K562 (cell line): ENCODE measurements around the gene RBMS3.

Experiments used
- CTCF ChIP-seq, 3 experiments: IDR thresholded peaks in 2 of 3; conservative IDR thresholded peaks in 1 of 3; 2 replicates each; pipeline ENCODE4 v1.5.1; 2011 to 2012; ENCODE audit warnings: low read length in 3 of 3, mild to moderate bottlenecking in 3 of 3, control low read depth in 2 of 3, improper control_type of control experiment in 1 of 3, inconsistent platforms in 1 of 3, low read depth in 1 of 3, mixed read lengths in 1 of 3, moderate library complexity in 1 of 3; ENCODE audit not compliant: insufficient read depth in 2 of 3
- ELF1 ChIP-seq: fragments of 200-800 bp; sonication (Bioruptor generic); IDR thresholded peaks from 2 replicates; pipeline ENCODE4 v1.6.1; 2016; ENCODE audit warnings: missing genetic modification characterization, missing compliant biosample characterization
- HNRNPK ChIP-seq: fragments of 200-400 bp; formaldehyde crosslinking; IDR thresholded peaks from one replicate; pipeline ENCODE4 v1.6.1; 2018; ENCODE audit warnings: mild to moderate bottlenecking, low read depth, low read length; ENCODE audit not compliant: poor library complexity, severe bottlenecking
- JUNB ChIP-seq: fragments of 450-650 bp; formaldehyde crosslinking; conservative IDR thresholded peaks from 2 replicates; pipeline ENCODE4 v1.4.0; 2020; ENCODE audit warnings: mild to moderate bottlenecking
- NFIC ChIP-seq: fragments of 450-650 bp; IDR thresholded peaks from 2 replicates; pipeline ENCODE4 v1.6.1; 2017; ENCODE audit warnings: mild to moderate bottlenecking, inconsistent platforms
- PCBP2 ChIP-seq: fragments of 200-400 bp; formaldehyde crosslinking; IDR thresholded peaks from 2 replicates; pipeline ENCODE4 v1.6.1; 2018; ENCODE audit warnings: low read length, low read depth, mild to moderate bottlenecking, moderate library complexity; ENCODE audit not compliant: poor library complexity, severe bottlenecking
- SIRT6 ChIP-seq: IDR thresholded peaks from one replicate; pipeline ENCODE4 v1.6.1; 2012; ENCODE audit warnings: low read depth, mild to moderate bottlenecking, control low read depth, inconsistent platforms, low read length, moderate library complexity
- SNAPC5 ChIP-seq: fragments of 250-450 bp; sonication (Bioruptor Pico); IDR thresholded peaks from 2 replicates; pipeline ENCODE4 v1.8.0; 2021; ENCODE audit warnings: moderate library complexity, mild to moderate bottlenecking, inconsistent platforms
- ZNF121 ChIP-seq: sonication (generic); formaldehyde crosslinking; conservative IDR thresholded peaks from 2 replicates; pipeline ENCODE4 v1.8.0; 2022; ENCODE audit warnings: missing genetic modification reagents
- ZNF143 ChIP-seq: sonication (generic); formaldehyde crosslinking; IDR thresholded peaks from 2 replicates; pipeline ENCODE4 v1.9.0; 2022; ENCODE audit warnings: mild to moderate bottlenecking, missing genetic modification reagents
- ZNF639 ChIP-seq, 2 experiments: fragments of 200-800 bp in 1 of 2; sonication (Bioruptor generic) in 1 of 2; sonication (generic) in 1 of 2; formaldehyde crosslinking in 1 of 2; IDR thresholded peaks in 1 of 2; conservative IDR thresholded peaks in 1 of 2; 2 replicates each; pipeline versions ENCODE4 v1.5.0 to v1.6.1; 2016 to 2020; ENCODE audit warnings: missing compliant biosample characterization in 1 of 2, missing genetic modification characterization in 1 of 2, missing genetic modification reagents in 1 of 2

- no peak for TF ChIP-seq SNAPC5 (CRISPR knock-in tag)
- TF ChIP-seq ELF1 (tag): no peak
- TF ChIP-seq NFIC: no peak
- TF ChIP-seq ZNF121 (CRISPR knock-in tag): no peak
- TF ChIP-seq ZNF143 (CRISPR knock-in tag): no peak
- TF ChIP-seq SIRT6: no peak
- no peak for TF ChIP-seq ZNF639 (CRISPR knock-in tag; conservative IDR thresholded peaks at IDR 0.05 in 1 of 2, IDR thresholded peaks at IDR 0.05 in 1 of 2)
- no peak for TF ChIP-seq HNRNPK
- TF ChIP-seq PCBP2: no peak
- TF ChIP-seq CTCF (IDR thresholded peaks at IDR 0.05 in 2 of 3, conservative IDR thresholded peaks at IDR 0.05 in 1 of 3; ENCODE audit: insufficient read depth in 2 of 3, low read depth in 1 of 3, low read length in 3 of 3): no peak
- no peak for TF ChIP-seq JUNB (CRISPR knock-in tag)
Observed at GRCh38 chr3:29668728-29669127, 387.9 kb downstream of the RBMS3 start.
